Fibroblast of lung (primary cell): ENCODE measurements around the gene TMPRSS11A. TPM values are rescaled to one million over a fixed set of nuclear protein-coding genes. Genes with fewer than 3 reads are reported as not detected.

Experiments
- DNase-seq, 2 donors: peaks; one replicate each; pipeline versions ENCODE4 v3.0.0 to v3.0.0-alpha.2; 2010; ENCODE audit warnings: low read depth in 2 of 2
- H2AFZ ChIP-seq: 2 replicates; pipeline ENCODE4 v1.5.1; 2012; ENCODE audit warnings: low read length, control low read depth, inconsistent platforms
- H3K27ac ChIP-seq: 2 replicates; pipeline ENCODE4 v1.5.1; 2011; ENCODE audit warnings: low read length, control low read depth; ENCODE audit not compliant: insufficient read depth
- H3K27me3 ChIP-seq: 2 replicates; pipeline ENCODE4 v1.5.1; 2011; ENCODE audit warnings: mild to moderate bottlenecking, low read length; ENCODE audit not compliant: control insufficient read depth, insufficient read depth
- H3K36me3 ChIP-seq: 2 replicates; pipeline ENCODE4 v1.5.1; 2011; ENCODE audit warnings: low read length; ENCODE audit not compliant: control insufficient read depth, insufficient read depth
- H3K4me1 ChIP-seq: 2 replicates; pipeline ENCODE4 v1.5.1; 2011; ENCODE audit warnings: low read length; ENCODE audit not compliant: control insufficient read depth, insufficient read depth; ENCODE audit errors: extremely low read depth
- H3K4me2 ChIP-seq: 2 replicates; pipeline ENCODE4 v1.5.1; 2011; ENCODE audit warnings: low read length, control low read depth; ENCODE audit not compliant: insufficient read depth; ENCODE audit errors: extremely low read depth
- H3K4me3 ChIP-seq, 4 experiments: fragments of 200-600 bp in 1 of 4; sonication (generic) in 1 of 4; replicated peaks in 1 of 4; 2 replicates each; pipeline ENCODE4 v1.5.1; 2011 to 2016; ENCODE audit warnings: low read length in 4 of 4, low read depth in 3 of 4, mild to moderate bottlenecking in 3 of 4, control low read depth in 2 of 4, inconsistent platforms in 1 of 4, mixed read lengths in 1 of 4; ENCODE audit not compliant: insufficient read depth in 1 of 4; ENCODE audit errors: control extremely low read depth in 1 of 4
- H3K79me2 ChIP-seq: 2 replicates; pipeline ENCODE4 v1.5.1; 2012; ENCODE audit warnings: mild to moderate bottlenecking, low read length, inconsistent platforms; ENCODE audit not compliant: control insufficient read depth, insufficient read depth
- H3K9ac ChIP-seq: 2 replicates; pipeline ENCODE4 v1.5.1; 2011; ENCODE audit warnings: mild to moderate bottlenecking, low read length, control low read depth; ENCODE audit not compliant: insufficient read depth
- H3K9me3 ChIP-seq: 2 replicates; pipeline ENCODE4 v1.5.1; 2012; ENCODE audit warnings: low read depth, low read length; ENCODE audit not compliant: control insufficient read depth, insufficient read depth
- H4K20me1 ChIP-seq: 2 replicates; pipeline ENCODE4 v1.5.1; 2011; ENCODE audit warnings: low read length; ENCODE audit not compliant: control insufficient read depth, insufficient read depth; ENCODE audit errors: extremely low read depth
- EZH2 ChIP-seq: IDR thresholded peaks from 2 replicates; pipeline ENCODE4 v1.5.1; 2012; ENCODE audit warnings: low read length, control low read depth, mild to moderate bottlenecking; ENCODE audit errors: missing control alignments
- polyA plus RNA-seq, 2 donors: library from polyadenylated mRNA; depleted of rRNA in 1 of 2; stranded (reverse) in 1 of 2; unstranded in 1 of 2; fragments of >200 nt; gene quantifications; 2 replicates each; pipeline ENCODE4 v1.2.1, GENCODE V29; 2011 to 2012; ENCODE audit warnings: missing spikeins in 1 of 2
- total RNA-seq: library from RNA; depleted of rRNA; stranded (reverse); fragments of >200 nt; gene quantifications from 2 replicates; pipeline ENCODE4 v1.2.1, GENCODE V29; 2014
- TF ChIP-seq, protein P1 (sequence below), 2 donors: IDR thresholded peaks in 1 of 2; conservative IDR thresholded peaks in 1 of 2; 1 replicate in 1 of 2; 2 replicates in 1 of 2; pipeline ENCODE4 v1.5.1; 2011 to 2012; ENCODE audit warnings: low read length in 2 of 2, control low read depth in 1 of 2, inconsistent platforms in 1 of 2, low read depth in 1 of 2, mild to moderate bottlenecking in 1 of 2

TMPRSS11A gene
- total and polyA plus RNA-seq, 2 donors (not counting 1 experiment from before 2014, with no cell fraction given): not detected

DNA sequence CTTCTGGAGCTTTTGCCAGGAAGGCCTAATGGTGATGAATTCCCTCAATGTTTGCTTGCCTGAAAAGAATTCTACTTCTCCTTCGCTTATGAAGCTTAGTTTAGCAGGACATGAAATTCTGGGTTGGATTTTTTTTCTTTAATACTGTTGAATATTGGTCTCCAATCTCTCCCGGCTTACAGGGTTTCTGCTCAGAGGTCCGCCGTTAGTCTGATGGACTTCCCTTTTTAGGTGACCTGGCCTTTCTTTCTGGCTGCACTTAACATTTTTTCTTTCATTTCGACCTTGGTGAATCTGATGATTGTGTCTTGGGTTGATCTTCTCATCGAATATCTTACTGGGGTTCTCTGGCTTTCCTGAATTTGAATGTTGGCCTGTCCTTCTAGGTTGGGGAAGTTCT lies 17.2 kb upstream of the TMPRSS11A start:
- H3K4me3 ChIP-seq: no peak overlapping the region
- no peaks in the 10 kb centered on the region for H3K79me2 ChIP-seq
- H2AFZ ChIP-seq: no peak overlapping the region
- no peaks in the 10 kb centered on the region for H4K20me1 ChIP-seq
- H3K27ac ChIP-seq: no peak overlapping the region
- H3K36me3 ChIP-seq: no peaks in the 10 kb centered on the region
- no peak overlapping the region for H3K4me2 ChIP-seq
- H3K9ac ChIP-seq: no peak overlapping the region
- TF ChIP-seq EZH2: no peak
- TF ChIP-seq, protein P1, sequence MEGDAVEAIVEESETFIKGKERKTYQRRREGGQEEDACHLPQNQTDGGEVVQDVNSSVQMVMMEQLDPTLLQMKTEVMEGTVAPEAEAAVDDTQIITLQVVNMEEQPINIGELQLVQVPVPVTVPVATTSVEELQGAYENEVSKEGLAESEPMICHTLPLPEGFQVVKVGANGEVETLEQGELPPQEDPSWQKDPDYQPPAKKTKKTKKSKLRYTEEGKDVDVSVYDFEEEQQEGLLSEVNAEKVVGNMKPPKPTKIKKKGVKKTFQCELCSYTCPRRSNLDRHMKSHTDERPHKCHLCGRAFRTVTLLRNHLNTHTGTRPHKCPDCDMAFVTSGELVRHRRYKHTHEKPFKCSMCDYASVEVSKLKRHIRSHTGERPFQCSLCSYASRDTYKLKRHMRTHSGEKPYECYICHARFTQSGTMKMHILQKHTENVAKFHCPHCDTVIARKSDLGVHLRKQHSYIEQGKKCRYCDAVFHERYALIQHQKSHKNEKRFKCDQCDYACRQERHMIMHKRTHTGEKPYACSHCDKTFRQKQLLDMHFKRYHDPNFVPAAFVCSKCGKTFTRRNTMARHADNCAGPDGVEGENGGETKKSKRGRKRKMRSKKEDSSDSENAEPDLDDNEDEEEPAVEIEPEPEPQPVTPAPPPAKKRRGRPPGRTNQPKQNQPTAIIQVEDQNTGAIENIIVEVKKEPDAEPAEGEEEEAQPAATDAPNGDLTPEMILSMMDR (conservative IDR thresholded peaks at IDR 0.05 in 1 of 2, IDR thresholded peaks at IDR 0.05 in 1 of 2; ENCODE audit: low read depth in 1 of 2, low read length in 2 of 2): no peak
- no peak for DNase-seq
- H3K27me3 ChIP-seq: no peaks in the 10 kb centered on the region
- H3K4me1 ChIP-seq: no peaks in the 10 kb centered on the region
- no peaks in the 10 kb centered on the region for H3K9me3 ChIP-seq

DNA sequence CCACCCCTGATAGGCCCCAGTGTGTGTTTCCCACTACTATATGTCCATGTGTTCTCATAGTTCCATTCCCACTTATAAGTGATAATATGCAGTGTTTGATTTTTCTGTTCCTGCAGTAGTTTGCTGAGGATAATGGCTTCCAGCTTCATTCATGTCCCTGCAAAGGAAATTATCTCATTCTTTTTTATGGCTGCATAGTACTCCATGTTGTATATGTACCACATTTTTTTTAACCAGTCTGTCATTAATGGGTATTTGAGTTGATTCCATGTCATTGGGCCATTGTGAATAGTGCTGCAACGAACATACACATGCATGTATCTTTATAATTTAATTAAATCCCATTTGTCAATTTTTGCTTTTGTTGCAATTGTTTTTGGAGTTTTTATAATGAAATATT lies 10.3 kb upstream of the TMPRSS11A start:
- H3K4me1 ChIP-seq: no peaks in the 10 kb centered on the region
- TF ChIP-seq, protein P1 (conservative IDR thresholded peaks at IDR 0.05 in 1 of 2, IDR thresholded peaks at IDR 0.05 in 1 of 2; ENCODE audit: low read depth in 1 of 2, low read length in 2 of 2): no peak
- TF ChIP-seq EZH2: no peak
- DNase-seq: no peak
- no peak overlapping the region for H3K4me3 ChIP-seq
- H3K79me2 ChIP-seq: no peaks in the 10 kb centered on the region
- H3K9me3 ChIP-seq: no peaks in the 10 kb centered on the region
- no peaks in the 10 kb centered on the region for H3K36me3 ChIP-seq
- no peaks in the 10 kb centered on the region for H3K27me3 ChIP-seq
- no peak overlapping the region for H3K9ac ChIP-seq
- H2AFZ ChIP-seq: no peak overlapping the region
- no peak overlapping the region for H3K4me2 ChIP-seq
- H4K20me1 ChIP-seq: no peaks in the 10 kb centered on the region
- no peak overlapping the region for H3K27ac ChIP-seq

DNA sequence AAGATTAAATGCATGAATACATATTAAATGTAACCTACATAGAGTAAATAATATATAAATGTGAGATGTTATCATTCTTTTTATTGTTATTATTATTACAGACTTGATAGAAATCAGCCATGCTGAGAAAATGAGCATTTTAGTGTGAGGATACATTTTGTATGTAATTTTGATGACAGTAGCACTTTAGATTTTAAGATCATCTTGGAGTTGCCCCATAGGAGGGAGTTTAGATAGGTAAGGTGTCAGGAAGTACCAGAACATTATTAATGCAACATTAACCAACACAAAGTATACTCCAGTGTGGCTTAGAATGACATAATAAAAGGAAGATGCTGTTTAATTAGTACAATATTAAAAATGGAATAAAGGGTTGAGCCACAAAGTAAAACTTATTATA lies 8.4 kb downstream of the TMPRSS11A start:
- Histone ChIP-seq H3K4me2 (no peak overlapping the region), H3K9ac (no peak overlapping the region)
- DNase-seq: no peak

More for the DNA sequence above, 8.4 kb downstream of the TMPRSS11A start:
- Histone ChIP-seq H3K79me2 (no peaks in the 10 kb centered on the region), H3K27ac (no peak overlapping the region), H3K4me3 (no peak overlapping the region), H4K20me1 (no peaks in the 10 kb centered on the region), H3K36me3 (no peaks in the 10 kb centered on the region), H3K27me3 (no peaks in the 10 kb centered on the region), H3K4me1 (no peaks in the 10 kb centered on the region), H2AFZ (no peak overlapping the region), H3K9me3 (no peaks in the 10 kb centered on the region)
- TF ChIP-seq, protein P1 (conservative IDR thresholded peaks at IDR 0.05 in 1 of 2, IDR thresholded peaks at IDR 0.05 in 1 of 2; ENCODE audit: low read depth in 1 of 2, low read length in 2 of 2): no peak
- no peak for TF ChIP-seq EZH2
